GM12873 (cell line): ENCODE results near the gene SLC41A1.

Experiments
- CTCF ChIP-seq: IDR thresholded peaks from 2 replicates; pipeline ENCODE4 v1.5.1; 2012; ENCODE audit warnings: low read depth, mild to moderate bottlenecking, moderate library complexity, low read length, control low read depth; ENCODE audit not compliant: insufficient read depth; ENCODE audit errors: missing control alignments

Gene SLC41A1

GRCh38 chr1:205827623-205828022, 14.6 kb upstream of the SLC41A1 start:
- no peak for TF ChIP-seq CTCF

GRCh38 chr1:205826995-205827394, 14.0 kb upstream of the SLC41A1 start:
- no peak for TF ChIP-seq CTCF

GRCh38 chr1:205826016-205826806, 13.2 kb upstream of the SLC41A1 start:
- TF ChIP-seq CTCF, result no peak

GRCh38 chr1:205824180-205824579, 11.2 kb upstream of the SLC41A1 start:
- TF ChIP-seq CTCF, result no peak

- no peak for TF ChIP-seq CTCF
These were observed 9.4 kb upstream of the SLC41A1 start for GRCh38 chr1:205822397-205822796.

- TF ChIP-seq CTCF, result no peak
These were observed 5.0 kb upstream of the SLC41A1 start for GRCh38 chr1:205817988-205818387.

- no peak for TF ChIP-seq CTCF
These were observed 4.4 kb upstream of the SLC41A1 start for GRCh38 chr1:205817364-205817763.
